GM23338 (cell line): Measurements from ENCODE around the gene SLIT1.

ENCODE experiments used
- CREB1 ChIP-seq: fragments of 250-450 bp; sonication (Bioruptor Pico); IDR thresholded peaks from 2 replicates; pipeline ENCODE4 v1.5.0; 2020; ENCODE audit warnings: low read depth, mild to moderate bottlenecking, moderate library complexity
- EZH2 ChIP-seq: fragments of 200-600 bp; sonication (generic); IDR thresholded peaks from one replicate; pipeline ENCODE4 v1.8.0; 2017; ENCODE audit warnings: antibody characterized with exemption, mild to moderate bottlenecking, low read depth; ENCODE audit not compliant: unreplicated experiment
- JUNB ChIP-seq: IDR thresholded peaks from one replicate; pipeline ENCODE4 v1.6.1; 2016; ENCODE audit warnings: antibody characterized with exemption; ENCODE audit not compliant: unreplicated experiment
- NANOG ChIP-seq: IDR thresholded peaks from 2 replicates; pipeline ENCODE4 v1.6.1; 2016; ENCODE audit warnings: antibody characterized with exemption, borderline replicate concordance
- POLR2AphosphoS5 ChIP-seq: IDR thresholded peaks from 2 replicates; pipeline ENCODE4 v1.6.1; 2016; ENCODE audit warnings: antibody characterized with exemption, low read depth
- TF ChIP-seq, protein P1 (sequence below), 2 experiments: fragments of 200-600 bp in 1 of 2; sonication (generic) in 1 of 2; conservative IDR thresholded peaks; 2 replicates each; pipeline versions ENCODE4 v1.5.1 to v1.6.1; 2016 to 2017; ENCODE audit warnings: antibody characterized with exemption in 2 of 2, low read depth in 2 of 2, mild to moderate bottlenecking in 2 of 2, moderate library complexity in 1 of 2
- TF ChIP-seq, protein P2 (sequence below): IDR thresholded peaks from one replicate; pipeline ENCODE4 v1.6.1; 2018; ENCODE audit warnings: antibody characterized with exemption; ENCODE audit not compliant: unreplicated experiment
- TF ChIP-seq, protein P3 (sequence below): fragments of 250-450 bp; sonication (Bioruptor Pico); IDR thresholded peaks from 2 replicates; pipeline ENCODE4 v1.5.0; 2020; ENCODE audit warnings: mild to moderate bottlenecking, moderate library complexity
- TF ChIP-seq, protein P4 (sequence below): IDR thresholded peaks from 2 replicates; pipeline ENCODE4 v1.6.1; 2016; ENCODE audit warnings: antibody characterized with exemption

DNA sequence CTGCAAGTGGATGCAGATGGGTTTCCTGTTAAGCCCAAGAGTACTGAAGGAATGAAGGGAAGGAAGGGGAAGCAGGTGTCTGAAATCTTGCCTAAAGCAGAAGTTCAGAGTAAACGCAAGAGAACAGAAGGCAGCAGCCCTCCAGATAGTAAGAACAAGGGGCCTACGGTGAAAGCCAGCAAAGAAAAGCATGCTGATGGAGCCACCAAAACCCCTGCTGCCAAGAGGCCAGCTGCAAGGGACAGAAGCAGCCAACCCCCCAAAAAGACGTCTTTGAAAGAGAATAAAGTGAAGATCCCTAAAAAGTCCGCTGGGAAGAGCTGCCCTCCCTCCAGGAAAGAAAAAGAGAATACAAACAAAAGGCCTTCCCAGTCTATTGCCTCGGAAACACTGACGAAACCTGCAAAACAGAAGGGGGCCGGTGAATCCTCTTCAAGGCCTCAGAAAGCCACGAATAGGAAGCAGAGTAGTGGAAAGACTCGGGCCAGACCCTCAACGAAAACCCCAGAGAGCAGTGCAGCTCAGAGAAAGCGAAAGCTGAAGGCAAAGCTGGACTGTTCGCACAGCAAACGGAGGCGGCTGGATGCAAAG, 201.1 kb downstream of the SLIT1 start:
- TF ChIP-seq POLR2AphosphoS5 (no peak), JUNB (no peak), EZH2 (no peak), CREB1 (no peak), NANOG (no peak)
- TF ChIP-seq, protein P1, sequence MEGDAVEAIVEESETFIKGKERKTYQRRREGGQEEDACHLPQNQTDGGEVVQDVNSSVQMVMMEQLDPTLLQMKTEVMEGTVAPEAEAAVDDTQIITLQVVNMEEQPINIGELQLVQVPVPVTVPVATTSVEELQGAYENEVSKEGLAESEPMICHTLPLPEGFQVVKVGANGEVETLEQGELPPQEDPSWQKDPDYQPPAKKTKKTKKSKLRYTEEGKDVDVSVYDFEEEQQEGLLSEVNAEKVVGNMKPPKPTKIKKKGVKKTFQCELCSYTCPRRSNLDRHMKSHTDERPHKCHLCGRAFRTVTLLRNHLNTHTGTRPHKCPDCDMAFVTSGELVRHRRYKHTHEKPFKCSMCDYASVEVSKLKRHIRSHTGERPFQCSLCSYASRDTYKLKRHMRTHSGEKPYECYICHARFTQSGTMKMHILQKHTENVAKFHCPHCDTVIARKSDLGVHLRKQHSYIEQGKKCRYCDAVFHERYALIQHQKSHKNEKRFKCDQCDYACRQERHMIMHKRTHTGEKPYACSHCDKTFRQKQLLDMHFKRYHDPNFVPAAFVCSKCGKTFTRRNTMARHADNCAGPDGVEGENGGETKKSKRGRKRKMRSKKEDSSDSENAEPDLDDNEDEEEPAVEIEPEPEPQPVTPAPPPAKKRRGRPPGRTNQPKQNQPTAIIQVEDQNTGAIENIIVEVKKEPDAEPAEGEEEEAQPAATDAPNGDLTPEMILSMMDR (conservative IDR thresholded peaks at IDR 0.05; ENCODE audit: low read depth in 2 of 2), result no peak
- TF ChIP-seq, protein P2, sequence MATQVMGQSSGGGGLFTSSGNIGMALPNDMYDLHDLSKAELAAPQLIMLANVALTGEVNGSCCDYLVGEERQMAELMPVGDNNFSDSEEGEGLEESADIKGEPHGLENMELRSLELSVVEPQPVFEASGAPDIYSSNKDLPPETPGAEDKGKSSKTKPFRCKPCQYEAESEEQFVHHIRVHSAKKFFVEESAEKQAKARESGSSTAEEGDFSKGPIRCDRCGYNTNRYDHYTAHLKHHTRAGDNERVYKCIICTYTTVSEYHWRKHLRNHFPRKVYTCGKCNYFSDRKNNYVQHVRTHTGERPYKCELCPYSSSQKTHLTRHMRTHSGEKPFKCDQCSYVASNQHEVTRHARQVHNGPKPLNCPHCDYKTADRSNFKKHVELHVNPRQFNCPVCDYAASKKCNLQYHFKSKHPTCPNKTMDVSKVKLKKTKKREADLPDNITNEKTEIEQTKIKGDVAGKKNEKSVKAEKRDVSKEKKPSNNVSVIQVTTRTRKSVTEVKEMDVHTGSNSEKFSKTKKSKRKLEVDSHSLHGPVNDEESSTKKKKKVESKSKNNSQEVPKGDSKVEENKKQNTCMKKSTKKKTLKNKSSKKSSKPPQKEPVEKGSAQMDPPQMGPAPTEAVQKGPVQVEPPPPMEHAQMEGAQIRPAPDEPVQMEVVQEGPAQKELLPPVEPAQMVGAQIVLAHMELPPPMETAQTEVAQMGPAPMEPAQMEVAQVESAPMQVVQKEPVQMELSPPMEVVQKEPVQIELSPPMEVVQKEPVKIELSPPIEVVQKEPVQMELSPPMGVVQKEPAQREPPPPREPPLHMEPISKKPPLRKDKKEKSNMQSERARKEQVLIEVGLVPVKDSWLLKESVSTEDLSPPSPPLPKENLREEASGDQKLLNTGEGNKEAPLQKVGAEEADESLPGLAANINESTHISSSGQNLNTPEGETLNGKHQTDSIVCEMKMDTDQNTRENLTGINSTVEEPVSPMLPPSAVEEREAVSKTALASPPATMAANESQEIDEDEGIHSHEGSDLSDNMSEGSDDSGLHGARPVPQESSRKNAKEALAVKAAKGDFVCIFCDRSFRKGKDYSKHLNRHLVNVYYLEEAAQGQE, result no peak
- TF ChIP-seq, protein P3, sequence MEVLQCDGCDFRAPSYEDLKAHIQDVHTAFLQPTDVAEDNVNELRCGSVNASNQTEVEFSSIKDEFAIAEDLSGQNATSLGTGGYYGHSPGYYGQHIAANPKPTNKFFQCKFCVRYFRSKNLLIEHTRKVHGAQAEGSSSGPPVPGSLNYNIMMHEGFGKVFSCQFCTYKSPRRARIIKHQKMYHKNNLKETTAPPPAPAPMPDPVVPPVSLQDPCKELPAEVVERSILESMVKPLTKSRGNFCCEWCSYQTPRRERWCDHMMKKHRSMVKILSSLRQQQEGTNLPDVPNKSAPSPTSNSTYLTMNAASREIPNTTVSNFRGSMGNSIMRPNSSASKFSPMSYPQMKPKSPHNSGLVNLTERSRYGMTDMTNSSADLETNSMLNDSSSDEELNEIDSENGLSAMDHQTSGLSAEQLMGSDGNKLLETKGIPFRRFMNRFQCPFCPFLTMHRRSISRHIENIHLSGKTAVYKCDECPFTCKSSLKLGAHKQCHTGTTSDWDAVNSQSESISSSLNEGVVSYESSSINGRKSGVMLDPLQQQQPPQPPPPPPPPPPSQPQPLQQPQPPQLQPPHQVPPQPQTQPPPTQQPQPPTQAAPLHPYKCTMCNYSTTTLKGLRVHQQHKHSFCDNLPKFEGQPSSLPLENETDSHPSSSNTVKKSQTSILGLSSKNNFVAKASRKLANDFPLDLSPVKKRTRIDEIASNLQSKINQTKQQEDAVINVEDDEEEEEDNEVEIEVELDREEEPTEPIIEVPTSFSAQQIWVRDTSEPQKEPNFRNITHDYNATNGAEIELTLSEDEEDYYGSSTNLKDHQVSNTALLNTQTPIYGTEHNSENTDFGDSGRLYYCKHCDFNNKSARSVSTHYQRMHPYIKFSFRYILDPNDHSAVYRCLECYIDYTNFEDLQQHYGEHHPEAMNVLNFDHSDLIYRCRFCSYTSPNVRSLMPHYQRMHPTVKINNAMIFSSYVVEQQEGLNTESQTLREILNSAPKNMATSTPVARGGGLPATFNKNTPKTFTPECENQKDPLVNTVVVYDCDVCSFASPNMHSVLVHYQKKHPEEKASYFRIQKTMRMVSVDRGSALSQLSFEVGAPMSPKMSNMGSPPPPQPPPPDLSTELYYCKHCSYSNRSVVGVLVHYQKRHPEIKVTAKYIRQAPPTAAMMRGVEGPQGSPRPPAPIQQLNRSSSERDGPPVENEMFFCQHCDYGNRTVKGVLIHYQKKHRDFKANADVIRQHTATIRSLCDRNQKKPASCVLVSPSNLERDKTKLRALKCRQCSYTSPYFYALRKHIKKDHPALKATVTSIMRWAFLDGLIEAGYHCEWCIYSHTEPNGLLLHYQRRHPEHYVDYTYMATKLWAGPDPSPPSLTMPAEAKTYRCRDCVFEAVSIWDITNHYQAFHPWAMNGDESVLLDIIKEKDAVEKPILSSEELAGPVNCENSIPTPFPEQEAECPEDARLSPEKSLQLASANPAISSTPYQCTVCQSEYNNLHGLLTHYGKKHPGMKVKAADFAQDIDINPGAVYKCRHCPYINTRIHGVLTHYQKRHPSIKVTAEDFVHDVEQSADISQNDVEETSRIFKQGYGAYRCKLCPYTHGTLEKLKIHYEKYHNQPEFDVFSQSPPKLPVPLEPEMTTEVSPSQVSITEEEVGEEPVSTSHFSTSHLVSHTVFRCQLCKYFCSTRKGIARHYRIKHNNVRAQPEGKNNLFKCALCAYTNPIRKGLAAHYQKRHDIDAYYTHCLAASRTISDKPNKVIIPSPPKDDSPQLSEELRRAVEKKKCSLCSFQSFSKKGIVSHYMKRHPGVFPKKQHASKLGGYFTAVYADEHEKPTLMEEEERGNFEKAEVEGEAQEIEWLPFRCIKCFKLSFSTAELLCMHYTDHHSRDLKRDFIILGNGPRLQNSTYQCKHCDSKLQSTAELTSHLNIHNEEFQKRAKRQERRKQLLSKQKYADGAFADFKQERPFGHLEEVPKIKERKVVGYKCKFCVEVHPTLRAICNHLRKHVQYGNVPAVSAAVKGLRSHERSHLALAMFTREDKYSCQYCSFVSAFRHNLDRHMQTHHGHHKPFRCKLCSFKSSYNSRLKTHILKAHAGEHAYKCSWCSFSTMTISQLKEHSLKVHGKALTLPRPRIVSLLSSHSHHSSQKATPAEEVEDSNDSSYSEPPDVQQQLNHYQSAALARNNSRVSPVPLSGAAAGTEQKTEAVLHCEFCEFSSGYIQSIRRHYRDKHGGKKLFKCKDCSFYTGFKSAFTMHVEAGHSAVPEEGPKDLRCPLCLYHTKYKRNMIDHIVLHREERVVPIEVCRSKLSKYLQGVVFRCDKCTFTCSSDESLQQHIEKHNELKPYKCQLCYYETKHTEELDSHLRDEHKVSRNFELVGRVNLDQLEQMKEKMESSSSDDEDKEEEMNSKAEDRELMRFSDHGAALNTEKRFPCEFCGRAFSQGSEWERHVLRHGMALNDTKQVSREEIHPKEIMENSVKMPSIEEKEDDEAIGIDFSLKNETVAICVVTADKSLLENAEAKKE, result no peak
- TF ChIP-seq, protein P4, sequence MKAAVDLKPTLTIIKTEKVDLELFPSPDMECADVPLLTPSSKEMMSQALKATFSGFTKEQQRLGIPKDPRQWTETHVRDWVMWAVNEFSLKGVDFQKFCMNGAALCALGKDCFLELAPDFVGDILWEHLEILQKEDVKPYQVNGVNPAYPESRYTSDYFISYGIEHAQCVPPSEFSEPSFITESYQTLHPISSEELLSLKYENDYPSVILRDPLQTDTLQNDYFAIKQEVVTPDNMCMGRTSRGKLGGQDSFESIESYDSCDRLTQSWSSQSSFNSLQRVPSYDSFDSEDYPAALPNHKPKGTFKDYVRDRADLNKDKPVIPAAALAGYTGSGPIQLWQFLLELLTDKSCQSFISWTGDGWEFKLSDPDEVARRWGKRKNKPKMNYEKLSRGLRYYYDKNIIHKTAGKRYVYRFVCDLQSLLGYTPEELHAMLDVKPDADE, result no peak
